ENCODE measurements around the gene AGXT. TPM values are rescaled to one million over a fixed set of nuclear protein-coding genes. Genes with fewer than 3 reads are reported as not detected.

The AGXT gene
- total RNA-seq, 1 donor from 2014 or later: not detected

DNA sequence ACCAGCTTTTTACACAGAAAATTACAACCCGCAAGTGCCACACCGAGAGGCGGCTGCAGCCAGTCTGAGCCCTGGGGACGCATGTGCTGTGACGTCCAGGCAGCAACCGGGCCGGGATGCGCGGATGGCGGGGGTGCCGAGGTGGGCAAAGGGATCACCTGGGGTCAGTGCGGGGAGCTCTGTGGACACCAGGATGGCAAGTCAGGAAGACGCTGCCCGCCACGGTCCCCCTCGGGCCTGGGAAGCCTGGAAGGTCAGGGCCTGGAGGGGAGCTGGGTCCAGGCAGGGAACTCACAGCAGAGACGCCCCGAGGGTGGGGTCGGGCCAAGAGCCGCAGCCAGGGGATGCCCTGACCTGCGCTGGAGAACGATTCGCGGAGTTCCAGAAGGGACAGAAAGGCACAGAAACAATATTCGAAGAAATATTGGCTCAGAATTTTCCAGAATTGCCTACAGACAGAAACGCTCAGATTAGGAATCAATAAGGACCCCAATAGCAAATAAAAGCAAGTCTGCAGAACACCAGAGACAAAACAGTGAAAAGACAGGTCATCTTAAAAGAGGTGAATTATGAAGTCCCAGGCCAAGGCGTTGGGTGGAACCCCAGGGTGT lies 36.9 kb upstream of the AGXT start:
- no peaks in the 10 kb centered on the region for H3K36me3 ChIP-seq
- TF ChIP-seq POLR2A (IDR thresholded peaks at IDR 0.05) (no peak), POLR2AphosphoS5 (IDR thresholded peaks at IDR 0.05; ENCODE audit: insufficient read depth in 1 of 2, low read depth in 1 of 2) (no peak)
- TF ChIP-seq, protein P1, sequence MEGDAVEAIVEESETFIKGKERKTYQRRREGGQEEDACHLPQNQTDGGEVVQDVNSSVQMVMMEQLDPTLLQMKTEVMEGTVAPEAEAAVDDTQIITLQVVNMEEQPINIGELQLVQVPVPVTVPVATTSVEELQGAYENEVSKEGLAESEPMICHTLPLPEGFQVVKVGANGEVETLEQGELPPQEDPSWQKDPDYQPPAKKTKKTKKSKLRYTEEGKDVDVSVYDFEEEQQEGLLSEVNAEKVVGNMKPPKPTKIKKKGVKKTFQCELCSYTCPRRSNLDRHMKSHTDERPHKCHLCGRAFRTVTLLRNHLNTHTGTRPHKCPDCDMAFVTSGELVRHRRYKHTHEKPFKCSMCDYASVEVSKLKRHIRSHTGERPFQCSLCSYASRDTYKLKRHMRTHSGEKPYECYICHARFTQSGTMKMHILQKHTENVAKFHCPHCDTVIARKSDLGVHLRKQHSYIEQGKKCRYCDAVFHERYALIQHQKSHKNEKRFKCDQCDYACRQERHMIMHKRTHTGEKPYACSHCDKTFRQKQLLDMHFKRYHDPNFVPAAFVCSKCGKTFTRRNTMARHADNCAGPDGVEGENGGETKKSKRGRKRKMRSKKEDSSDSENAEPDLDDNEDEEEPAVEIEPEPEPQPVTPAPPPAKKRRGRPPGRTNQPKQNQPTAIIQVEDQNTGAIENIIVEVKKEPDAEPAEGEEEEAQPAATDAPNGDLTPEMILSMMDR (IDR thresholded peaks at IDR 0.05): no peak
- no peak for DNase-seq (ENCODE audit: extremely low spot score in 2 of 2)
- no peaks in the 10 kb centered on the region for H3K9me3 ChIP-seq
- peaks cover 12% of the 10 kb centered on the region for H3K4me1 ChIP-seq
- intact Hi-C loops (cut with DNase I): no loop called here
- peak overlapping the region; percentile 15 to 31 for H3K4me3 ChIP-seq
- H3K27me3 ChIP-seq: no peaks in the 10 kb centered on the region
- H3K27ac ChIP-seq: no peak overlapping the region

DNA sequence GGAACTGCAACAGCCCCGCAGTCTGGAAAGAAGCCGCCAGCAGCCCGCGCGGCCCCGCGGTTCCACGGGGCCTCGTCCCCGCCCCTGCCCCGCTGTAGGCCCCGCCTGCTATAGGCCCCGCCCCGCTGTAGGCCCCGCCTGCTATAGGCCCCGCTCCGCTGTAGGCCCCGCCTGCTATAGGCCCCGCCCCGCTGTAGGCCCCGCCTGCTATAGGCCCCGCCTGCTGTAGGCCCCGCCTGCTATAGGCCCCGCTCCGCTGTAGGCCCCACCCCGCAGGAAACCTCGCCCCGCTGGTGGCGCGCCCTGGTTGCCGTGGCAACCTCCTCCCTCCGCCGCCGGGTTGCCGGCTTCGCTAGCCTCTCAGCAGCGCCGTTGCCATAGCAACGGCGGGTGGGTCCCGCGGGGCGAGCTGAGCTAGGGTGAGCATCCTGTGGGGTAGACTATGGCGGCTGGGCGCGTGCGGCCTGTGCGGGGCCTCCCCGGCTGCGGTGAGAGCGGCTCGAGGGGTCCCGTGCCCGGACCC lies 36.4 kb upstream of the AGXT start:
- no peaks in the 10 kb centered on the region for H3K27me3 ChIP-seq
- no peak overlapping the region for H3K27ac ChIP-seq
- DNase-seq (ENCODE audit: extremely low spot score in 2 of 2): no peak
- no peaks in the 10 kb centered on the region for H3K9me3 ChIP-seq
- H3K4me3 ChIP-seq: peak overlapping the region; percentile 15 to 31
- intact Hi-C loops (cut with DNase I): no loop called here
- peaks cover 16% of the 10 kb centered on the region for H3K4me1 ChIP-seq
- TF ChIP-seq POLR2AphosphoS5 (IDR thresholded peaks at IDR 0.05; ENCODE audit: insufficient read depth in 1 of 2, low read depth in 1 of 2): peak in 1 of 2 donors; percentile 24
- no peak for TF ChIP-seq POLR2A (IDR thresholded peaks at IDR 0.05)
- H3K36me3 ChIP-seq: no peaks in the 10 kb centered on the region

DNA sequence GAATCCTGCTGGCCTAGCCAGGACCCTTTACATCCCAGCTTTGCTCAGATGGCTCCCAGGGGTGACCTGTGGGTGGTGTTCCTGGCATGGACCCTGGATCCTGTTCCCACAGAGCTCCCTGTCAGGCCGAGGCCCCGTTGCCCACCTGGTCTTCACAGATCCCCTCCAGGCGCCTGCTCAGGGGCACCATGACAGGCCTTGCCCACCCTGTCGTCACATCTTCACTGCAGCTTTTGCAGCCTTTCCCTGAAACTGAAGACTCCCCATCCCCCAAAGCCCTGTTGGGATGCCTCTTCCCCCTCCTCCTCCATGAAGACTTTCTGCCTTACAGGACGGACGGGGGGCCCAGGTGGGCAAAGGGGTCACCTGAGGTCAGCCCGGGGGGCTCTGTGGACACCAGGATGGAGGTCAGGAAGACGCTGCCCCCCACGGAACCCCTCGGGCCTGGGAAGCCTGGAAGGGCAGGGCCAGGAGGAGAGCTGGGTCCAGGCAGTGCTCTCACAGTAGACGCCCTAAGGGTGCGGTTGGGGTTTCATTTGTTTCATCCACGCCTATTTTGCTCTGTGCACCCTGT lies 35.6 kb upstream of the AGXT start:
- TF ChIP-seq POLR2AphosphoS5 (IDR thresholded peaks at IDR 0.05; ENCODE audit: insufficient read depth in 1 of 2, low read depth in 1 of 2): no peak
- no peak for TF ChIP-seq POLR2A (IDR thresholded peaks at IDR 0.05)
- TF ChIP-seq, protein P1 (IDR thresholded peaks at IDR 0.05): no peak
- H3K4me3 ChIP-seq: no peak overlapping the region
- H3K27me3 ChIP-seq: no peaks in the 10 kb centered on the region
- DNase-seq (ENCODE audit: extremely low spot score in 2 of 2): no peak
- no peak overlapping the region for H3K27ac ChIP-seq
- intact Hi-C loops (cut with DNase I): no loop called here
- H3K36me3 ChIP-seq: no peaks in the 10 kb centered on the region
- no peaks in the 10 kb centered on the region for H3K9me3 ChIP-seq
- peaks cover 16% of the 10 kb centered on the region for H3K4me1 ChIP-seq

DNA sequence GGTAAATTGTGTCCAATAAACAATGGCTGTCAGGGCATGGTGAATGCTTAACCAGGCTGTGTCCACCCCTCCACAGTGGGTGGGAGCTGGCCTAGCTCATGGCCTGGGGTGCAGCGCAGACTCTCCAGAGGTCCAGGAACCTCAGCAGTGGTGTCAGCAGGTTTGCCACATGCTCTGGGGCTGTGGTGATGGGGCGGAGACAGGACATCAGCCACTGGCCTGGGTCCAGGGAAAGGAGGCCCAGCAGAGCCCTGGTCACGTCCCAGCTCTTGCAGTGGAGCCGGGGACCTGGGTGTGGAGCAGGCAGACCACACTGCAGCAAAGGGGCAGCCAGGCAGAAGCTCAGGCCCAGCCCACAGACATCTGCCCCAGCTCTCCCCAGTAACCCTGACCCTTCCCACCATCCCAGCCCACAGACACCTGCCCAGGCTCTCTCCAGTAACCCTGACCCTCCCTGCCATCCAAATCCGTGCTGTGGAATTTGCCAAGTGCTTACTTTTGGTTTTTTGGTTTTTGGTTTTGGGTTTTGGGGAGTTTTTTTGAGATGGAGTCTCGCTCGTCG lies 34.8 kb upstream of the AGXT start:
- DNase-seq (ENCODE audit: extremely low spot score in 2 of 2): no peak
- H3K27ac ChIP-seq: no peak overlapping the region
- no peaks in the 10 kb centered on the region for H3K36me3 ChIP-seq
- H3K4me1 ChIP-seq: peaks cover 16% of the 10 kb centered on the region
- TF ChIP-seq, protein P1 (IDR thresholded peaks at IDR 0.05): no peak
- TF ChIP-seq POLR2A (IDR thresholded peaks at IDR 0.05) (no peak), POLR2AphosphoS5 (IDR thresholded peaks at IDR 0.05; ENCODE audit: insufficient read depth in 1 of 2, low read depth in 1 of 2) (no peak)
- no peaks in the 10 kb centered on the region for H3K27me3 ChIP-seq
- no peak overlapping the region for H3K4me3 ChIP-seq
- no peaks in the 10 kb centered on the region for H3K9me3 ChIP-seq
- intact Hi-C loops (cut with DNase I): no loop called here

DNA sequence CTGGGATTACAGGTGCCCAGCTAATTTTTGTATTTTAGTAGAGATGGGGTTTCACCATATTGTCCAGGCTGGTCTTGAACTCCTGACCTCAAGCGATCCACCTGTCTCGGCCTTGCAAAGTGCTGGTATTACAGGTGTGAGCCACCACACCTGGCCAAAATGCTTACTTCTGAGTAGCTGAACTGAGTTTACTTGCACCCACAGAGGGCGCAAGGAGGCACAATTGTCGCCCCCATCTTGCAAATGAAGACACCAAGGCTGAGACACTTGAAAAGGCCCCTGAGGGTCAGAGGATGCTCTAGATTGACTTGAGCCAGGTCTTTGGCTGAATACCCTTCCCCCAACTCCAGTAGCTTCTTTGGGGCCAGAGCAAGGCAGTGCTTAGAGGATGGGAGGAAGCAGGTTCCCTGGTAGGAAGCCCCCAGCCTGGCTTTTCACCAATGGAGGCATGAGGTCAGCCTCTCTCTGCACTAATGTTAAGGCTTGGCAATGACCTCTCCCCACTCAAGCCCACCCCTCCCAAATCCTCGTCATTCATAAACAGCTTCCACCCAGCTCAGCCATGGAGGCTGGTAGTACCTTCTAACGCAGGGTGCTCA lies 34.1 kb upstream of the AGXT start:
- intact Hi-C loops (cut with DNase I): no loop called here
- DNase-seq (ENCODE audit: extremely low spot score in 2 of 2): no peak
- Histone ChIP-seq H3K27me3 (no peaks in the 10 kb centered on the region), H3K36me3 (no peaks in the 10 kb centered on the region), H3K27ac (no peak overlapping the region), H3K4me3 (no peak overlapping the region), H3K4me1 (peaks cover 16% of the 10 kb centered on the region), H3K9me3 (no peaks in the 10 kb centered on the region)
- TF ChIP-seq, protein P1 (IDR thresholded peaks at IDR 0.05): no peak
- no peak for TF ChIP-seq POLR2AphosphoS5 (IDR thresholded peaks at IDR 0.05; ENCODE audit: insufficient read depth in 1 of 2, low read depth in 1 of 2)
- no peak for TF ChIP-seq POLR2A (IDR thresholded peaks at IDR 0.05)

Measured in vagina (tissue), 2 donors.